H1 (cell line): Measurements from ENCODE around the gene TNFAIP2. TPM values are rescaled to one million over a fixed set of nuclear protein-coding genes. Genes with fewer than 3 reads are reported as not detected.

ENCODE experiments used
- CTCF ChIA-PET: fragments of 300-600 bp; sonication (Branson Sonifier 250); formaldehyde crosslinking; loops from one replicate; lab custom pipeline; 2021; ENCODE audit not compliant: partially characterized antibody; lab: Charles Lee
- POLR2A ChIA-PET: fragments of 300-600 bp; sonication (Branson Sonifier 250); formaldehyde crosslinking; loops from one replicate; lab custom pipeline; 2021; ENCODE audit warnings: inconsistent platforms; ENCODE audit not compliant: partially characterized antibody; lab: Charles Lee
- DNase-seq, 2 experiments: peaks; one replicate each; pipeline versions ENCODE4 v3.0.0 to v3.0.0-alpha.2; 2010 to 2022; ENCODE audit warnings: low spot score in 2 of 2, low read depth in 1 of 2, mixed read lengths in 1 of 2
- FAIRE-seq: peaks from 2 replicates; lab custom pipeline; 2011; peaks lifted over from hg19 to GRCh38; lab: Jason Lieb, UNC
- H2AFZ ChIP-seq: 2 replicates; pipeline ENCODE4 v1.8.1; 2012; ENCODE audit warnings: low read length, inconsistent platforms
- H2AK5ac ChIP-seq: 2 replicates; pipeline ENCODE4 v1.6.1; 2013; ENCODE audit warnings: low read depth, low read length
- H2BK120ac ChIP-seq: replicated peaks from 2 replicates; pipeline ENCODE3; 2013; ENCODE audit warnings: low read depth, low read length, inconsistent platforms
- H2BK12ac ChIP-seq: 2 replicates; pipeline ENCODE4 v1.6.1; 2013; ENCODE audit warnings: low read depth, low read length
- H2BK15ac ChIP-seq: 2 replicates; pipeline ENCODE4 v1.6.1; 2013; ENCODE audit warnings: low read length
- H2BK20ac ChIP-seq: 2 replicates; pipeline ENCODE4 v1.6.1; 2013; ENCODE audit warnings: low read length
- H2BK5ac ChIP-seq: 2 replicates; pipeline ENCODE4 v1.6.1; 2013; ENCODE audit warnings: low read depth, low read length
- H3K14ac ChIP-seq: 2 replicates; pipeline ENCODE4 v1.6.1; 2013; ENCODE audit warnings: inconsistent platforms; ENCODE audit not compliant: insufficient read length
- H3K18ac ChIP-seq: 2 replicates; pipeline ENCODE4 v1.6.1; 2013; ENCODE audit warnings: low read length; ENCODE audit errors: extremely low read depth
- H3K23ac ChIP-seq: 2 replicates; pipeline ENCODE4 v1.6.1; 2013; ENCODE audit warnings: inconsistent platforms; ENCODE audit not compliant: insufficient read length
- H3K23me2 ChIP-seq: 2 replicates; pipeline ENCODE4 v1.6.1; 2013; ENCODE audit warnings: low read depth, low read length
- H3K27ac ChIP-seq: 2 replicates; pipeline ENCODE4 v1.6.1; 2011; ENCODE audit warnings: low read depth, low read length, inconsistent platforms
- H3K27me3 ChIP-seq, 4 experiments: replicated peaks in 1 of 4; 1 replicate in 1 of 4; 2 replicates in 3 of 4; pipeline versions ENCODE4 v1.6.1 to v1.8.1; 2011 to 2013; ENCODE audit warnings: low read length in 3 of 4, mild to moderate bottlenecking in 3 of 4, inconsistent platforms in 2 of 4, mixed read lengths in 2 of 4, moderate library complexity in 1 of 4; ENCODE audit not compliant: control insufficient read depth in 3 of 4, insufficient read depth in 3 of 4; ENCODE audit errors: extremely low read depth in 1 of 4
- H3K36me3 ChIP-seq, 4 experiments: 2 replicates each; pipeline versions ENCODE4 v1.6.1 to v1.8.1; 2011 to 2013; ENCODE audit warnings: mild to moderate bottlenecking in 4 of 4, low read length in 3 of 4, moderate library complexity in 2 of 4, control low read depth in 1 of 4, inconsistent platforms in 1 of 4; ENCODE audit not compliant: insufficient read depth in 4 of 4, control insufficient read depth in 2 of 4
- H3K4ac ChIP-seq: replicated peaks from 2 replicates; pipeline ENCODE3; 2013; ENCODE audit warnings: low read length, low read depth, mixed read lengths, inconsistent platforms; ENCODE audit not compliant: insufficient read length
- H3K4me1 ChIP-seq, 4 experiments: replicated peaks in 1 of 4; 1 replicate in 1 of 4; 2 replicates in 3 of 4; pipeline versions ENCODE4 v1.6.1 to v1.8.1; 2011 to 2013; ENCODE audit warnings: low read length in 3 of 4, inconsistent platforms in 2 of 4, mixed read lengths in 1 of 4; ENCODE audit not compliant: insufficient read depth in 4 of 4, control insufficient read depth in 3 of 4
- H3K4me2 ChIP-seq, 2 experiments: 2 replicates each; pipeline versions ENCODE4 v1.6.1 to v1.8.1; 2011 to 2013; ENCODE audit warnings: low read depth in 2 of 2, low read length in 2 of 2, control low read depth in 1 of 2, inconsistent platforms in 1 of 2, mild to moderate bottlenecking in 1 of 2; ENCODE audit not compliant: insufficient read depth in 1 of 2
- H3K4me3 ChIP-seq, 4 experiments: fragments of 200-600, 300-600 bp in 1 of 4; sonication (generic), shearing (Covaris generic), sonication (Bioruptor Twin) in 1 of 4; 2 replicates each; pipeline versions ENCODE4 v1.5.1 to v1.8.1; 2011 to 2016; ENCODE audit warnings: low read length in 4 of 4, low read depth in 3 of 4, control low read depth in 2 of 4, inconsistent platforms in 2 of 4, mild to moderate bottlenecking in 2 of 4, mixed read lengths in 1 of 4, moderate library complexity in 1 of 4; ENCODE audit not compliant: insufficient read depth in 2 of 4; ENCODE audit errors: extremely low read depth in 1 of 4
- H3K56ac ChIP-seq: replicated peaks from 2 replicates; pipeline ENCODE3; 2013; ENCODE audit warnings: low read depth, mild to moderate bottlenecking, mixed read lengths, low read length, inconsistent platforms; ENCODE audit not compliant: insufficient read length
- H3K79me1 ChIP-seq: 2 replicates; pipeline ENCODE4 v1.6.1; 2013; ENCODE audit warnings: low read depth, low read length, control low read depth
- H3K79me2 ChIP-seq, 2 experiments: 2 replicates each; pipeline versions ENCODE4 v1.6.1 to v1.8.1; 2012 to 2013; ENCODE audit warnings: low read length in 2 of 2, mild to moderate bottlenecking in 2 of 2, inconsistent platforms in 1 of 2; ENCODE audit not compliant: insufficient read depth in 2 of 2, control insufficient read depth in 1 of 2
- H3K9ac ChIP-seq, 4 experiments: replicated peaks in 1 of 4; 1 replicate in 1 of 4; 2 replicates in 3 of 4; pipeline versions ENCODE4 v1.6.1 to v1.8.1; 2011 to 2013; ENCODE audit warnings: low read depth in 3 of 4, low read length in 3 of 4, control low read depth in 2 of 4, mild to moderate bottlenecking in 2 of 4, moderate library complexity in 2 of 4, inconsistent platforms in 1 of 4; ENCODE audit errors: extremely low read depth in 1 of 4
- H3K9me3 ChIP-seq, 2 experiments: 2 replicates each; pipeline versions ENCODE4 v1.6.1 to v1.8.1; 2012 to 2013; ENCODE audit warnings: mild to moderate bottlenecking in 2 of 2, moderate library complexity in 2 of 2, control low read depth in 1 of 2, inconsistent platforms in 1 of 2, low read depth in 1 of 2, low read length in 1 of 2, mixed read lengths in 1 of 2; ENCODE audit not compliant: insufficient read depth in 2 of 2
- H4K20me1 ChIP-seq, 2 experiments: replicated peaks in 1 of 2; 2 replicates each; pipeline versions ENCODE3 to v1.8.1; 2011 to 2013; ENCODE audit warnings: inconsistent platforms in 2 of 2, low read length in 2 of 2, mild to moderate bottlenecking in 1 of 2; ENCODE audit not compliant: insufficient read depth in 2 of 2, control insufficient read depth in 1 of 2
- H4K5ac ChIP-seq: 2 replicates; pipeline ENCODE4 v1.6.1; 2013; ENCODE audit warnings: low read length, low read depth, mixed read lengths, inconsistent platforms; ENCODE audit not compliant: insufficient read length
- H4K8ac ChIP-seq: 2 replicates; pipeline ENCODE4 v1.8.0; 2013; ENCODE audit warnings: mild to moderate bottlenecking, moderate library complexity, low read length, inconsistent platforms; ENCODE audit not compliant: insufficient read depth; ENCODE audit errors: extremely low read depth
- H4K91ac ChIP-seq: replicated peaks from 2 replicates; pipeline ENCODE3; 2013; ENCODE audit warnings: low read length, mixed read lengths, inconsistent platforms; ENCODE audit not compliant: insufficient read length
- BCL11A ChIP-seq, 2 experiments: IDR thresholded peaks; one replicate each; pipeline ENCODE4 v1.6.1; 2011; ENCODE audit warnings: low read depth in 2 of 2, low read length in 2 of 2, mild to moderate bottlenecking in 2 of 2
- JUN ChIP-seq: IDR thresholded peaks from 2 replicates; pipeline ENCODE4 v1.6.1; 2011; ENCODE audit warnings: low read depth, mild to moderate bottlenecking, improper control_type of control experiment, low read length
- KDM1A ChIP-seq: fragments of 200-600, 300-600 bp; sonication (generic); IDR thresholded peaks from 2 replicates; pipeline ENCODE4 v1.7.1; 2016; ENCODE audit warnings: mild to moderate bottlenecking, low read length, borderline replicate concordance
- POU5F1 ChIP-seq: IDR thresholded peaks from 2 replicates; pipeline ENCODE4 v1.6.1; 2011; ENCODE audit warnings: low read depth, mild to moderate bottlenecking, low read length, moderate library complexity
- RAD21 ChIP-seq, 2 experiments: IDR thresholded peaks in 1 of 2; conservative IDR thresholded peaks in 1 of 2; 2 replicates each; pipeline ENCODE4 v1.6.1; 2011; ENCODE audit warnings: low read depth in 2 of 2, low read length in 2 of 2, improper control_type of control experiment in 1 of 2, inconsistent platforms in 1 of 2, mild to moderate bottlenecking in 1 of 2, moderate library complexity in 1 of 2
- SAP30 ChIP-seq: fragments of 300-600 bp; sonication (generic); IDR thresholded peaks from 2 replicates; pipeline ENCODE4 v1.7.1; 2012; ENCODE audit warnings: low read length, moderate library complexity, mild to moderate bottlenecking, inconsistent platforms; ENCODE audit not compliant: insufficient read depth, insufficient replicate concordance
- WGBS, 2 experiments: shearing (Covaris generic) in 1 of 2; methylation state at CpG; one replicate each; pipeline versions ENCODE4 v1.1.6 to v1.1.7; 2013 to 2015; ENCODE audit warnings: low lambda C conversion rate in 2 of 2, mixed read lengths in 2 of 2, inconsistent platforms in 1 of 2, low coverage in 1 of 2, missing lambda C conversion rate in 1 of 2; ENCODE audit not compliant: insufficient replicate concordance in 2 of 2, insufficient coverage in 1 of 2, insufficient read length in 1 of 2; ENCODE audit errors: extremely low coverage in 1 of 2, missing lambda C conversion rate in 1 of 2; 5-methylcytosine and 5-hydroxymethylcytosine counted together
- polyA plus RNA-seq, 7 experiments: library from polyadenylated mRNA; depleted of rRNA in 3 of 7; stranded (reverse) in 5 of 7; unstranded in 2 of 7; fragments of >200 nt in 5 of 7; fragments of 200-250 nt in 2 of 7; gene quantifications; 1 replicate in 5 of 7; 2 replicates in 1 of 7; 4 replicates in 1 of 7; pipeline versions ENCODE4 v1.2.1 to v1.2.3, GENCODE V29; 2011 to 2013; ENCODE audit warnings: missing spikeins in 2 of 7, mixed read lengths in 2 of 7
- total RNA-seq: library from RNA; stranded (reverse); fragmentation: NEBNext Ultra II Directional; extraction: Animal tissue kit (Norgen Biotek cat#: 25700); gene quantifications from 2 replicates; pipeline ENCODE4 v1.2.1, GENCODE V29; 2021

TNFAIP2 gene
- total and polyA plus RNA-seq, 2 of the 8 experiments (the other 6 are each of a cell fraction or from before 2014, with no cell fraction given), result 28.3 to 34.5 TPM

DNA sequence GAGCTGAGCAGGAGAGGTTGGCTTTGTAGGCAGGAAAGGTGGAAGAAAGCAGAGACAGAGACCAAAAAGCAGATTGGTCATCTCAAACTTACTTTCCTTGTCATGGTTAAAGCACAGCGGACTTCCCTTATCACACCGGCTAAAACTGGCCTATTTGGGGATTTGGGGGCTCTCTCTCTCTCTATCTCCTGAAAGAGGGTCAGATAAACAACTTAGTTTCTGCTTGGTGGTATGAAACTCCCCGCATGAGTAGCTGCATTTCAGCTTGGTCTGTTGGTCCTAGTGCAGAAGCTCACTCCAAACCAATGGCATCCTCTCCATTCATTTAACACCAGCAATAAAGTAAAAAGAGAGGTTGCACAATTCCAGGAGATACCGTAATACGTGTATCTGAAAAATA lies 57.1 kb downstream of the TNFAIP2 start:
- no peak for TF ChIP-seq BCL11A (IDR thresholded peaks at IDR 0.05; ENCODE audit: low read depth in 2 of 2, low read length in 2 of 2)
- TF ChIP-seq POU5F1, result no peak
- no peak for TF ChIP-seq JUN
- no peak for TF ChIP-seq RAD21 (IDR thresholded peaks at IDR 0.05 in 1 of 2, conservative IDR thresholded peaks at IDR 0.05 in 1 of 2; ENCODE audit: low read depth in 2 of 2, low read length in 2 of 2)
- no peak for TF ChIP-seq SAP30
- TF ChIP-seq KDM1A, result no peak
- H3K23me2 ChIP-seq, result no peaks in the 10 kb centered on the region
- no peak overlapping the region for H3K4me2 ChIP-seq
- no peak overlapping the region for H2AK5ac ChIP-seq
- H2BK12ac ChIP-seq, result no peak overlapping the region
- no peak overlapping the region for H3K56ac ChIP-seq
- H2BK15ac ChIP-seq, result 0 out of 2 replicates have a peak overlapping the region, but pooled peaks have one; percentile 46
- no peaks in the 10 kb centered on the region for H3K79me1 ChIP-seq
- H3K79me2 ChIP-seq, result no peaks in the 10 kb centered on the region
- no peak overlapping the region for H2BK20ac ChIP-seq
- POLR2A ChIA-PET, result no interaction called here
- no peaks in the 10 kb centered on the region for H3K4me1 ChIP-seq
- H3K27ac ChIP-seq, result no peak overlapping the region
- H2BK120ac ChIP-seq, result no peak overlapping the region
- H3K9me3 ChIP-seq, result peaks cover 0 to 4% of the 10 kb centered on the region in 2 experiments; a peak in 1 of 4 replicates
- no peaks in the 10 kb centered on the region for H4K20me1 ChIP-seq
- H3K9ac ChIP-seq, result no peak overlapping the region
- no peak overlapping the region for H3K18ac ChIP-seq
- no peak overlapping the region for H4K91ac ChIP-seq
- H3K4ac ChIP-seq, result no peak overlapping the region
- H3K36me3 ChIP-seq, result no peaks in the 10 kb centered on the region
- H4K5ac ChIP-seq, result no peak overlapping the region
- 95% methylated on average over 5 of the region's 5 CpGs; no CpG with 5 or more reads in 1 of the 2 experiments for WGBS, 2 experiments
- no peak overlapping the region for H3K4me3 ChIP-seq
- no peak for DNase-seq
- H3K23ac ChIP-seq, result no peak overlapping the region
- H3K27me3 ChIP-seq, result no peaks in the 10 kb centered on the region
- no peak overlapping the region for H3K14ac ChIP-seq
- FAIRE-seq, result no peak
- no peak overlapping the region for H4K8ac ChIP-seq
- 0 out of 2 replicates have a peak overlapping the region, but pooled peaks have one; percentile 50 for H2AFZ ChIP-seq
- no peak overlapping the region for H2BK5ac ChIP-seq
- CTCF ChIA-PET, result interaction anchor here (0.9 to 3.6 kb wide), 6 partner anchors 11 to 112 kb away, joined by 3 to 22 read pairs (median 6); no protein-coding TSS in a partner anchor
